MCF 10A (cell line): ENCODE measurements around the gene ZBTB46. TPM values are rescaled to one million over a fixed set of nuclear protein-coding genes. Genes with fewer than 3 reads are reported as not detected.

Experiments
- BruUV-seq: library from RNA; stranded (reverse); fragments of 400-500 nt; replicated peaks from 2 replicates; lab custom pipeline; 2021; lab: Mats Ljungman, UMichigan
- CTCF ChIA-PET: fragments of 300-600 bp; sonication (Branson Sonifier 250); formaldehyde crosslinking; extraction: SDS; loops from one replicate; lab custom pipeline; 2021; ENCODE audit warnings: antibody characterized with exemption, inconsistent platforms; lab: Yijun Ruan, JAX
- POLR2A ChIA-PET: fragments of 300-600, 350-650 bp; sonication (Branson Sonifier 250); formaldehyde crosslinking; extraction: SDS; loops from one replicate; lab custom pipeline; 2020; ENCODE audit warnings: antibody characterized with exemption, inconsistent platforms; lab: Yijun Ruan, JAX
- DNase-seq: peaks from one replicate; pipeline ENCODE4 v3.0.0-alpha.2; 2018; ENCODE audit not compliant: unreplicated experiment
- H3K27ac Mint-ChIP-seq: one replicate; pipeline ENCODE4 v1.8.0; 2022; ENCODE audit warnings: mild to moderate bottlenecking, low read depth, mixed read lengths; ENCODE audit not compliant: unreplicated experiment
- H3K27me3 Mint-ChIP-seq: one replicate; pipeline ENCODE4 v1.8.0; 2022; ENCODE audit warnings: mixed read lengths; ENCODE audit not compliant: insufficient read depth, unreplicated experiment
- H3K36me3 Mint-ChIP-seq: one replicate; pipeline ENCODE4 v1.8.0; 2022; ENCODE audit warnings: mild to moderate bottlenecking, moderate library complexity, mixed read lengths; ENCODE audit not compliant: insufficient read depth, unreplicated experiment
- H3K4me1 Mint-ChIP-seq: one replicate; pipeline ENCODE4 v1.8.0; 2022; ENCODE audit warnings: mixed read lengths; ENCODE audit not compliant: insufficient read depth, unreplicated experiment
- H3K4me3 Mint-ChIP-seq: one replicate; pipeline ENCODE4 v1.8.0; 2022; ENCODE audit warnings: mild to moderate bottlenecking, moderate library complexity, mixed read lengths; ENCODE audit not compliant: unreplicated experiment
- H3K9me3 Mint-ChIP-seq: one replicate; pipeline ENCODE4 v1.8.0; 2022; ENCODE audit warnings: mixed read lengths; ENCODE audit not compliant: unreplicated experiment
- intact Hi-C: fragments of 100-400 bp; cut with micrococcal nuclease; formaldehyde crosslinking; loops from 2 replicates; pipeline ENCODE4 v1.14.1; 2022
- total RNA-seq: library from RNA; stranded (reverse); gene quantifications from 2 replicates; pipeline ENCODE4 v1.2.3, GENCODE V29; 2022
- TF ChIP-seq, protein P1 (sequence below): fragments of 200-600 bp; IDR thresholded peaks from one replicate; pipeline ENCODE4 v1.8.0; 2022; ENCODE audit warnings: antibody characterized with exemption, mild to moderate bottlenecking; ENCODE audit not compliant: unreplicated experiment

ZBTB46 gene
- total RNA-seq, 1 experiment from 2014 or later: 0.63 TPM

DNA sequence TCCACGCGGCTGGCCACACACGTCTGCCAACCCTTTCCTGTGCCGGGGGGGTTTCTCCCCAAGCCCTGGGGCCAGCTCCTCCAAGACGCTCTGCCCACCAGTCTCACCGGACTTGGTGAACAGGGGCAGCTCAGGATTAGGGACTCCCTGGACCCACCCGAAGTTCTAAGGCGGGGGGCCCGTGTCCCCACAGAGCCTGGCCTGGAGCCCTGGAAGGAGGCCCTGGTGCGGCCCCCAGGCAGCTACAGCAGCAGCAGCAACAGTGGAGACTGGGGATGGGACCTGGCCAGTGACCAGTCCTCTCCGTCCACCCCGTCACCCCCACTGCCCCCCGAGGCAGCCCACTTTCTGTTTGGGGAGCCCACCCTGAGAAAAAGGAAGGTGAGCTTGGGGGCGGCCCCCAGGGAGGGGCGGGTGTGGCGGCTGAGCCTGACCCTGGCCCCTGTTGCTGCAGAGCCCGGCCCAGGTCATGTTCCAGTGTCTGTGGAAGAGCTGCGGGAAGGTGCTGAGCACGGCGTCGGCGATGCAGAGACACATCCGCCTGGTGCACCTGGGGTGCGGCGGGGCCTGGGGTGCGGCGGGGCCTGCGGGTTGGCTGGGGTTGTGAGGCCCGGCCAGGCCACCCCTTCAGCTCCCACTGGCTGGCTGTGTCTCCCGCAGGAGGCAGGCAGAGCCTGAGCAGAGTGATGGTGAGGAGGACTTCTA lies 89.2 kb downstream of the ZBTB46 start:
- no peaks in the 10 kb centered on the region for H3K9me3 Mint-ChIP-seq
- H3K27ac Mint-ChIP-seq: no peak overlapping the region
- no peaks in the 10 kb centered on the region for H3K4me1 Mint-ChIP-seq
- peak overlapping the region; percentile 74 for H3K4me3 Mint-ChIP-seq
- intact Hi-C loops: no loop called here
- TSS peak; percentile 26 for BruUV-seq
- H3K36me3 Mint-ChIP-seq: peaks cover 26% of the 10 kb centered on the region
- CTCF ChIA-PET: interaction anchor here (0.5 to 1.8 kb wide), 10 partner anchors 20 to 248 kb away, joined by 3 to 9 read pairs (median 4); partner anchors contain the start of genes ARFRP1, PRPF6, PTK6 and ZGPAT
- no peak for DNase-seq
- TF ChIP-seq, protein P1, sequence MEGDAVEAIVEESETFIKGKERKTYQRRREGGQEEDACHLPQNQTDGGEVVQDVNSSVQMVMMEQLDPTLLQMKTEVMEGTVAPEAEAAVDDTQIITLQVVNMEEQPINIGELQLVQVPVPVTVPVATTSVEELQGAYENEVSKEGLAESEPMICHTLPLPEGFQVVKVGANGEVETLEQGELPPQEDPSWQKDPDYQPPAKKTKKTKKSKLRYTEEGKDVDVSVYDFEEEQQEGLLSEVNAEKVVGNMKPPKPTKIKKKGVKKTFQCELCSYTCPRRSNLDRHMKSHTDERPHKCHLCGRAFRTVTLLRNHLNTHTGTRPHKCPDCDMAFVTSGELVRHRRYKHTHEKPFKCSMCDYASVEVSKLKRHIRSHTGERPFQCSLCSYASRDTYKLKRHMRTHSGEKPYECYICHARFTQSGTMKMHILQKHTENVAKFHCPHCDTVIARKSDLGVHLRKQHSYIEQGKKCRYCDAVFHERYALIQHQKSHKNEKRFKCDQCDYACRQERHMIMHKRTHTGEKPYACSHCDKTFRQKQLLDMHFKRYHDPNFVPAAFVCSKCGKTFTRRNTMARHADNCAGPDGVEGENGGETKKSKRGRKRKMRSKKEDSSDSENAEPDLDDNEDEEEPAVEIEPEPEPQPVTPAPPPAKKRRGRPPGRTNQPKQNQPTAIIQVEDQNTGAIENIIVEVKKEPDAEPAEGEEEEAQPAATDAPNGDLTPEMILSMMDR: no peak
- H3K27me3 Mint-ChIP-seq: no peaks in the 10 kb centered on the region
- POLR2A ChIA-PET: interaction anchor here (0.8 to 3.6 kb wide), 23 partner anchors 11 to 240 kb away, joined by 3 to 79 read pairs (median 7); partner anchors contain the start of genes ARFRP1, DNAJC5, GMEB2 and PPDPF

DNA sequence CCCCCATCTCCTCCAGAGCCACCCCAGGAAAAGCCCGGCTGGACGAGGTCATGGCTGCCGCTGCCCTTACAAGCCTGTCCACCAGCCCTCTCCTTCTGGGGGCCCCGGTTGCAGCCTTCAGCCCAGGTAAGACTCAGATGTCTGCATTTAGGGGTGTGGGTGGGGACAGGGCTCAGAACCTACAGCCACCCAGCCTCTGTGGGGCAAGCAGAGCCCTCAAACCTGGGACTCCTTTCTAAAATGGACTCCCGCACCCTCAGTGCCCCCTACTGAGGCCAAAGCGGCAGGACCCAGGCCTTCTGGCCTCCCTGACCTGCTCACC lies 89.7 kb downstream of the ZBTB46 start:
- Mint-ChIP-seq H3K9me3 (no peaks in the 10 kb centered on the region), H3K27ac (peak overlapping the region; percentile 27), H3K4me1 (no peaks in the 10 kb centered on the region), H3K4me3 (peak overlapping the region; percentile 74), H3K36me3 (peaks cover 31% of the 10 kb centered on the region), H3K27me3 (no peaks in the 10 kb centered on the region)
- intact Hi-C loops: no loop called here
- BruUV-seq: no TSS peak
- TF ChIP-seq, protein P1: no peak
- POLR2A ChIA-PET: interaction anchor here (0.8 to 3.6 kb wide), 28 partner anchors 9 to 240 kb away, joined by 3 to 79 read pairs (median 7); partner anchors contain the start of genes ARFRP1, DNAJC5, GMEB2 and PPDPF
- CTCF ChIA-PET: interaction anchor here (0.5 to 1.8 kb wide), 11 partner anchors 21 to 247 kb away, joined by 3 to 9 read pairs (median 4); partner anchors contain the start of genes ARFRP1, PRPF6, PTK6 and ZGPAT
- DNase-seq: no peak

DNA sequence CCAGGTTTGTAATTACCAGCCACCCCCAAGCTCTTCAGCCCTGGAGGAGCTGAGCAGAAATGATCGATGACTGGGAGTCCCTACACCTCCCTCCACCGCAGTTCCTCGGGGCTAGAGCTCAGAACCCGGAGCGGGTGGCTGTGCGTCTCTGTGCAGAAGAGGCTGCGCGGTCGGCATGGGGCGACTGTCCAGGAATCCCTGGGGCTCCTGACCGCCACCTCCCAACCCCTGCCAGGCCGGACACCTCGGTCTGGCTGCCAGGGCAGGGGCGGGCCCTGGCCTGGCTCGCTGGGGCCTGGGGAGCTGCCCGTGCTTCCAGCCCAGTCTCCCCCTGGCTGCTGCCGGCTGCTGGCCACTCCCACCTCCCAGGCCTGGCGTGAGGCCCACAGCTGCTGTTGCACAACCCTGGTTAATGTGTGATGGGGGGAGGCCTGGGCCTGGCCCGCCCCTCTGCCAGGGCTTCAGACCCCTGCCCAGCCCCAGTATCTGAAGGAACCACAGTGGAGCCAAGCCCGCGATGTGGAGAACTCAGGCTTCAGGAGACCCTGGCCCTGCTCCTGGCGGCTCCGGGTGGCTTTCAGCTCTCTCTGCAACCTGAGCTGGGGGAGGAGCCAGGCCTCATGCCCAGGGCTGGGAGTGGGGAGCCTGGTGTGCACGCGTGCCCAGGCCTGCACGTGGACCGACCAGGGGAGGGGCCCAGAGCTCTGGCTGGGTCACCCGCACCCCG lies 90.3 kb downstream of the ZBTB46 start:
- POLR2A ChIA-PET: interaction anchor here (0.6 to 3.6 kb wide), 30 partner anchors 10 to 241 kb away, joined by 3 to 79 read pairs (median 6); partner anchors contain the start of genes ARFRP1, DNAJC5, GMEB2 and PPDPF
- no TSS peak for BruUV-seq
- H3K27ac Mint-ChIP-seq: peak overlapping the region; percentile 27

More for the DNA sequence above, 90.3 kb downstream of the ZBTB46 start:
- H3K4me1 Mint-ChIP-seq: no peaks in the 10 kb centered on the region
- CTCF ChIA-PET: interaction anchor here (0.5 to 1.8 kb wide), 14 partner anchors 11 to 314 kb away, joined by 3 to 9 read pairs (median 4); partner anchors contain the start of genes ARFRP1, PRPF6, PTK6 and ZGPAT
- H3K36me3 Mint-ChIP-seq: peaks cover 32% of the 10 kb centered on the region
- TF ChIP-seq, protein P1: no peak
- peak overlapping the region; percentile 74 for H3K4me3 Mint-ChIP-seq
- peak; percentile 94 for DNase-seq
- no peaks in the 10 kb centered on the region for H3K9me3 Mint-ChIP-seq
- intact Hi-C loops: no loop called here
- H3K27me3 Mint-ChIP-seq: no peaks in the 10 kb centered on the region
